Inflammatory macrophage (primary cell): Measurements from ENCODE around the gene CTTN.

Source experiments
- DNase-seq, 2 donors: peaks; one replicate each; pipeline ENCODE4 v3.0.0-alpha.2; 2020 to 2022
- total RNA-seq, 18 experiments: gene quantifications; one replicate each; lab custom pipeline; 2026; ENCODE audit warnings: mixed read lengths in 6 of 18, inconsistent platforms in 2 of 18; lab: John Stamatoyannopoulos, UW

The CTTN gene
- total RNA-seq = 18.9 to 257 (median 56.7) reads per million in 18 experiments

GRCh38 chr11:70397983-70398833 lies at the start of gene CTTN:
TSS of gene CTTN (plus strand) at chr11:70398529. CDS start at chr11:70407298, 8,769 bp downstream.
- DNase-seq = peak; percentile 53 to 67

GRCh38 chr11:70348608-70349007 lies 49.7 kb upstream of the CTTN start:
- DNase-seq = no peak

DNA sequence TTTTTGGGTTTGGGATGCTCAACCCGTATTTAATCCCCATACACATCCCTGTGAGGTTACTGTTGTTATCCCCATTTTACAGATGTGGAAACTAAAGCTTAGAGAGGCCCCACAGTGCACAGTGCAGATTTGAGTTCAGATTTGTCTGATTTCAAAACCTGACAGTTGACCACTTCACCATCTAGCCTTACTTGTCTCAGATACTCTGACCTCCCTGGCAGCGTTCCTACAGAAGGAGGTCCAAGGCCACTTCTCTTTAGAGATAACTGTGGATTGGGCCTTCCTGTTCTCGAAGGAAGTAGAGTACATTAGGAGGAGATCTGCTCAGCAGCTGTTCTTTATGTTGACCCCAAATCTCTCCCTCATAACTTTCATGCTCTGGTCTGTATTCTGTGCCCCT lies 46.7 kb upstream of the CTTN start:
- DNase-seq = no peak

- DNase-seq = no peak
Measured at GRCh38 chr11:70352100-70352499, 46.2 kb upstream of the CTTN start.

- no peak for DNase-seq
Measured at GRCh38 chr11:70352601-70353000, 45.7 kb upstream of the CTTN start.

DNA sequence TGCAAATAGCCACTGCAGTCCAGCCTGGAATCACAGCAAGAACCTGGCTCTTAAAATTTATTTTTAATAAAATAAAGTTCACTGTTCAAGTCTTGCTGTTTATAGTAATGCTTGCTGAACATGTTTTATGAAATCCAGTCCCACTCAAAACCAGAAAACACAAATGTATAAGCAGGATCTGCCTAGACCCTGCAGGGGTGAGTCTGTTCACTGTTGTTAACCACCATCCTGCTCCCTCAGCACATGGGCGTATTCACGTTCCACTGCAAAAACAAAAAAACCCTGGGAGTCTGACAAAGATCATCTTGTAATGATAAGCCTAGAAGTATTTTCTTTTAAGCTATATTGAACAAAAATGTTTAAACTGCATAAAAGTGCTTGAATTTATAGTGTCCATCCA lies 45.0 kb upstream of the CTTN start:
- no peak for DNase-seq

- no peak for DNase-seq
Measured at GRCh38 chr11:70353900-70354568, 44.3 kb upstream of the CTTN start.

DNA sequence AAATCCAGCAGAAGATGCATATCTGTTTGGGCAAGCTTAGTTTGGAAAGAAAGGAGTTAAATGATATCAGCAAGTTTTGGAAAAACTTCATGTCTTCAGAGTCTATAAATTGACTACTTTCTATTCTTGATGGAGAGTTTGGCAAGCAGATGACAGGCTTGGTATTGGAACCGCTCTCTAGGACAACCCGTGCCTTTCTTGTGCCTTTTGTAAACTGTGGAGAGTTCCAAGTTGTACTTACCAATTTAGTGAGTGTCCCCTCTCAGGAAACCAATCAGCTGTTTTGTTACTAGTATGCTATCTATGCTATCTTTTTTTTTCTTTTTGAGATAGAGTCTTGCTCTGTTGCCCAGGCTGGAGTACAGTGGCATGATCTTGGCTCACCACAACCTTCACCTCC lies 43.7 kb upstream of the CTTN start:
- no peak for DNase-seq

GRCh38 chr11:70358753-70359152 lies 39.6 kb upstream of the CTTN start:
- DNase-seq = peak; percentile 89 to 94

DNA sequence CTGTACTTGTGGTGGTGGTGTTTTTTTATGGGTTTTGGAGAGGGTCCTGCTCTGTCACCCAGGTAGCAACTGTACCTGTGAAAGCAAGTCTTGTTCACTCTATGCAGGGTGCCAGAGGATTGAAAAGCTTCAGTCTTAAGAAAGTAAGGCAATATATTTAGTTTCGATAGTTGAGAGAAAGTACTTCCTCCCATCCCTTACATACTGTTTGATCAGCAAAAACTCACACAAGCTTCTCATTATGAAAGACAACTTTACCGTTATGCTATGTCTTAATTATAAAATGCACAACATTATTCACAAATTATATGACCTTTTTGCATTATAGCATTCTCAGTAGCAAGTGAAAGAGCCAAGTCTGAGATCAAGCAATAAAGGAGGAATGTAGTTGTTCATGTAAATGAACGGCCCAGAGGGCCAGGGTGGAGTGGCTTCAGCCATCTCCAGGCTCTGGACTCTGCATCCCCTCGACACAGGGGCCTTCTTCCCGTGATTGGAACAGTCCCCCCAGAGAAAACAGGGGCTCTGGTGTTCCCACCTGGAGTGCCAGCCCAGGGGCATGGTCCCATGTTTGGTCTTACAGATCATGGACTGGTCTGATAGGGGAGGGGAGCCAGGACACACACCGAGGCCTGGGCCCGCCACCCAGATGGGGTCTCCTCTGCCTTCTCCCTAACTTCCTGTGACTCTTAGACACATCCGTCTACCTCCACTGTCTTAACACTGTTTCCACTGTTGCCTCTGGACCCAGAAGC lies 38.7 kb upstream of the CTTN start:
- peak in 1 of 2 donors; percentile 6 for DNase-seq

- no peak for DNase-seq
Measured at GRCh38 chr11:70360211-70360610, 38.1 kb upstream of the CTTN start.

DNA sequence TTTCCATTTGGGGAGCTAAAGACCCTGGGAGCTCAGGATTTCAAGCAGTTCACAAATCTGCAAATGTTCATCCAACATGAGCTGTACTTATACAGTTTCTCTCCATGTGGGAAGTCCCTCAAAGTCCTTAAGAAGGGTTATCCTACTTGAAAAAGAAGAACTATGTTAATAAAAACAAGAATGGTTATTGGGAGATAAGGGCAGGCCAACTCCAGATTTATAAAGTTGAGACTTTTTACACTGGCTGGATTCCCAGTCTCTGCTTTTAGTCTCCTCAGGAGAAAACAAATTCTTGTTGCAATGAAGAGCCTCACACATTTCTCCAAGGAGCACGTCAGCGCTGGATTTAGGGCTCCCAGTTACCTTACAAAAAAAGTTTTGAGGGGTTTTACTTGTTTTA lies 34.2 kb upstream of the CTTN start:
- no peak for DNase-seq

DNA sequence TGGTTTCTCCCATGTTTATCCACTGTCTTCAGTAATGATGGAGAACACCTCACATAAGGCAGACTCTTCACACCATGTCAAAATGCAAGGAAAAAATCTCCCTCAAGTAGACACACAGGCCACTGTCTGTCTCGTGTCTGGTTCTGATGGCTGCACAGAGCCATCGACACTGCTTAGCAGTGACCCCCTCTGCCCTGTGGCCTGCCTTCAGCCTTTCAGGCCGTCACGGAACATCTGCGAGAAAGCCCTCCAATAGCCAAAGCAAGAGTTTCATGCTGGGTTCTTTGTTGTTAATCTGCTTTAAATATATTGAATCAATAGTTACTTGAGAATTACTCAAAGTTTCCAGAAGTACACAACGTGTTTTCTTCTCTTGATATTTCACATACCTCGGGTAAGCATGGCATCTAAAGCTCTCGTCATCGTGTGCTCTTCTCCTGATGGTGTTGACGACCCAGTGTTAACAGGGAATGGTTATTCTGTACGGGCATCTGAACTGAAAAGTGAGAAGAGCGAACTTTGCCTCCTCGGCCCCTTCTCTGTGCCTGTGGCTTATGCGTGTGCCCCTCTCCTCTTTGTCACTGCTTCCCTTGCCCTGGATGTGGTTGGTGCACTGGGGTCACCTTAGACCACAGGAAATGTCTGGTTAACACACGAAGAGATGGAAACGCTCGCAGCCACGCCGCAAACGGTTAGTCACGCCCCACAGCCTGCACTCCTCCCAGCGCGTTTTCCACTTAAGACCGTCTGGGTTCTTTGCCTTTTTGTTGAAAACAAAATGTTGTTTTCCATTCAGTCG lies 33.4 kb upstream of the CTTN start:
- DNase-seq = no peak

DNA sequence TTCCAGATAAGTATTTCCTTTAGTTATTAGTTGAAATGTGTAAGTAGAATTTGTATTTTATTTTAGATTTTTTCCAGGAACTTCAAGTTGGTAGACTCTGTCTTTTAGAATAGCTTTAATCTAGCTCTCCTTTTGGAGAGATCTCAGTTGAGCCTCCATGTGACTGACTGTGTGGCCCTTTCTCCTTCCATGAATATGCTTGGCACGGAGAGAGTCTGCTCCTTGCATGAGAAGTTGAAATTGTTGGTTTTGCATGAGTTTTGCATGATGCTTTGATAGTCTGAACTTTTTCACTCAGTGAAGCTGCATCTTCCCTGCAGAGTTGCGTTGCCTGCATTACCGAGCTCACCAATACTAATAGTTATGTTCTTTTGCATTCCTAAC lies 32.8 kb upstream of the CTTN start:
- no peak for DNase-seq

DNA sequence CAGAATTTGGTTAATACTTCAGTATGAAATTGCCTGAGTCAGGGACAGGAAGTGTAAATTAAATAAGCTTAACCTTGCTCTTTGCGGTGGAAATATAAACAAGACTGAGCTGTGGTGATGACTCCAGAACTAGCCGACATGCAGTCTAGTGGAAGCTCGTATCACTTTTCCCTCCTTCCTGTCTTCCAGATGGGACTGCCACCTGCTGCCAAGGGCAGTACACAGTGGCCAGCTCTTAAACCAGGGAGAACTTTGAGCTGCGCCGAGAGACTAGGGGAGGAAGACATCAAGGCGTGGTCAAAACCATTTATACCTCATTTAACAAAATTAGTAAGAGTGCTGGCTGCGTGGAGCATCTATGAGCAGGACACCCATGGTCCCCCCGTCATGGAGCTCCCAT lies 31.3 kb upstream of the CTTN start:
- no peak for DNase-seq

DNA sequence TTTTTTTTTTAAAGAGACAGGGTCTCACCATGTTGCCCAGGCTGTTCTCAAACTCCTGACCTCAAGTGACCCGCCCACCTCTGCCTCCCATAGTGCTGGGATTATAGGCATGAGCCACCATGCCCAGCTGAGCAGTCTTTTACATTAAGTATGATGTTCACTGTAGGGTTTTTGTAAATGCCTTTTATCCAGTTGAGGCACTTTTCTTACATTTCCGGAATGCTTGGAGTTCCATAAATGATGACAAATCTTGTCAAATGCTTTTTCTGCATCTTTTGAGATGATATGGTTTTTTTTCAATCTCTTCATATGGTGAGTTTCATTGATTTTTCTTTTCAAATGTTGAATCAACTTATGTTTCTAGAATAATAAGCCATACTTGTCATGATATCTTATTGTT lies 29.4 kb upstream of the CTTN start:
- DNase-seq = no peak

GRCh38 chr11:70371241-70371640 lies 27.1 kb upstream of the CTTN start:
- no peak for DNase-seq

DNA sequence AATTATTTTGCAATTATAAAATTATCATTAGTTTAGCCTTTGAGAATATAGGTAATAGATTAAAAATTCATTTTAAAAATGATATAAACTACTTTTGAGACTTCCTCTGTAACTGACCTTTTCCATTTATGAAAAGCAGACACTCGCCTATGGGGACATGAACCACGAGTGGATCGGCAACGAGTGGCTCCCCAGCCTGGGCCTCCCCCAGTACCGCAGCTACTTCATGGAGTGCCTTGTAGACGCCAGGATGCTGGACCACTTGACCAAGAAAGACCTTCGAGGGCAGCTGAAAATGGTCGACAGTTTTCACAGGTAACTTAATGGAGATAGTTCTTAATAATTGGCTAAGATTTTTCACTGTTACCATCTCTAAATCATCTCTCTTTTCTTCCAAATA lies 26.3 kb upstream of the CTTN start:
- DNase-seq = no peak

- no peak for DNase-seq
Measured at GRCh38 chr11:70376621-70377020, 21.7 kb upstream of the CTTN start.

DNA sequence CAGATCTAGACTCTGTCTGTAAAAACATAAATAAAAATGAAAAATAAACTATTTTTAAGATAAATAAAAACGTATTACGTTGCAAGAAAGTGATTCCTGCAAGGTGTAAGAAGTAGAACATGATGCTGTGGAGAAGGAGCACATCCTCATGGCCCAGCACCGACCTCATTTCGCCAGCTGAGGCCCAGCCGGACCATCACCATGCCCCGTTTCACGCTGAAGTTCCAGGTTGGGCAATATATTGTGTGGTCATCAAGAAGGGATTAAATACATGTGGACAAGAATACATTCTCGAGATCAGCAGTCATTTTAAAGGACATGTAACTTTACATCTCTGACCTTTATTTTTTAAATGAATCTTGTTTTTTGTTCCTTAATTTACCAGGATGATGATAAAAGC lies 20.7 kb upstream of the CTTN start:
- no peak for DNase-seq

DNA sequence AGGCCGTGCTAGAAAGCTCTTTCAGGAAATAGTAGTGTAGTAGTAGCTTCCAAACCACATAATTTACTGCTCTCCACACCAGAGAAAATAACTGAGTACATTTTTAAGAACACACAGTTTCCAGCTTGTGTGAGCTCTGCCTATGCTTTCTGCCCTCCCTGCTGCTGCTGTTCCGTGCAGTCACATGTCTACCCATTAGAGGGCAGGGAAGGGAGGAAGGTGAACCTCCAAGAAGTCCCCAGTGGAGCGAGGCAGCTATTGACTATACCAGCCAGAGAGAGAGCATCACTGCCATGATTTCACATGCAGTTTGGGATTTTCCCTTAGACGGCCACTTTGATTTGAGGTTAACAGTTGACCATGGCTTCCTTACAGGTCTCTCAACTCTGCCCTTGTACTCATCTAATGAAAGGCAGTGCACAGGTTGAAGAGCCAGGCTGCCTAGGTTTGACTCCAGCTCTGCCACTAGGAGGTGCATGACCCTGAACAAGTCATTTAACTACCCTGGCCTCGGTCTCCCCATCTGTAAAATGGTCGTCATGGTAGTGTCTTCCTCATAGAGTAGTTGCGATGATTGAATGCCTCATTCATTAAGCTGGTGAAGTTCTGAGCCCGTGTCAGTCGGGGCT lies 19.7 kb upstream of the CTTN start:
- no peak for DNase-seq

DNA sequence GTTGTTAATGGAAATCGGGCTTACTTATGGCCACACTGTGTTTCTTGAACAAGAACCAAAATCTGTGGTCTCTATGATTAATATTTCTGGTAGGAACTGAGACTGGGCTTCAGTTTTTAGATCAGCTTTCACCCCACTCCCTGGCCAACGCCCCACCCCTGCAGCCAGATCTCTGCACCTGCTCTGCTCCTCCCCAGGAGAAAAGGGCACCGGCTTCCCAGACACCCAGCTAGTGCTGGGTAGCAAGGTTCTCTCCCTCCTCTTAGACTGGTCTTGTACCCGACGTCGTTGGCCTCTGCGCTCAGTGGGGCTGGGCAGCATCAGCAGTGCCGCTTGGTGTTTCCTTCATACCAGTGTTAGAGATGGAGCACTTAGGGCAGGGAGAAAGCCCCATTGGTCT lies 17.0 kb upstream of the CTTN start:
- no peak for DNase-seq
